Effector memory CD4-positive, alpha-beta T cell (primary cell): ENCODE data around the gene ADAM17.
"Not testable (repeated sequence)": the region's sequence is repeated elsewhere in the genome, so short reads cannot be mapped to it uniquely, and the experiment has no call there.

Source experiments
- DNase-seq, 3 donors: peaks; one replicate each; pipeline ENCODE4 v3.0.0-alpha.2; 2020
- H3K27ac ChIP-seq: 2 replicates; pipeline ENCODE4 v1.7.0; 2013; ENCODE audit warnings: mild to moderate bottlenecking, low read length, moderate library complexity; ENCODE audit not compliant: insufficient read depth, poor library complexity, severe bottlenecking
- H3K27me3 ChIP-seq: replicated peaks from 2 replicates; pipeline ENCODE4 v1.7.0; 2013; ENCODE audit warnings: mild to moderate bottlenecking, low read length; ENCODE audit not compliant: insufficient read depth, control insufficient read depth, poor library complexity, severe bottlenecking
- H3K36me3 ChIP-seq: 2 replicates; pipeline ENCODE4 v1.7.0; 2013; ENCODE audit warnings: mild to moderate bottlenecking, low read length, moderate library complexity; ENCODE audit not compliant: control insufficient read depth, insufficient read depth
- H3K4me1 ChIP-seq: 2 replicates; pipeline ENCODE4 v1.7.0; 2013; ENCODE audit warnings: low read length, mild to moderate bottlenecking; ENCODE audit not compliant: control insufficient read depth, insufficient read depth, poor library complexity, severe bottlenecking
- H3K4me3 ChIP-seq: 2 replicates; pipeline ENCODE4 v1.7.0; 2013; ENCODE audit warnings: low read length, low read depth, mild to moderate bottlenecking; ENCODE audit not compliant: insufficient read depth, poor library complexity, severe bottlenecking
- H3K9me3 ChIP-seq: 2 replicates; pipeline ENCODE4 v1.7.0; 2013; ENCODE audit warnings: mild to moderate bottlenecking, low read length, moderate library complexity; ENCODE audit not compliant: control insufficient read depth

ADAM17 gene

DNA sequence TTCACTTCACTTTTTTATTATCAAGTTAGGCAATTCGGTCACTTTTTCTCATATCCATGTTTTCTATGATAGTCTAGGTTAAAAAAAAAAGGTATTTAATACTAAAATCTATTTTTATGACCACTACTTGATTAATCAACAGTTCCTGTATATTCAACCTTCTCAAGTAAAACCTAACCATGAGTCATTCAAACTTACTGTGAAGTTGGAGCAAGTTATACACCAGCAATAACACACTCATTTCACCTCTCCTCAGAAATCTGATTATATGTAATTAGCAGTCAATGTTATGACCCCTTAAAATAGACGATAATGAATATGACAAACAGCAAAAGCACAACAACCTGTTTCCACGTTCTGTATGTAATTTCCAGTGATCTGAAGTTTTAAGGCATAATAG, 35.0 kb upstream of the ADAM17 start:
- peaks cover 23% of the 10 kb centered on the region for H3K36me3 ChIP-seq
- no peak for DNase-seq

GRCh38 chr2:9586465-9586864, 30.8 kb upstream of the ADAM17 start:
- peaks cover 31% of the 10 kb centered on the region for H3K36me3 ChIP-seq
- no peak for DNase-seq
- H3K27me3 ChIP-seq = no peaks in the 10 kb centered on the region
- no peaks in the 10 kb centered on the region for H3K9me3 ChIP-seq
- no peak overlapping the region for H3K4me3 ChIP-seq
- H3K27ac ChIP-seq = no peak overlapping the region
- no peaks in the 10 kb centered on the region for H3K4me1 ChIP-seq

More for the DNA sequence above, 35.0 kb upstream of the ADAM17 start:
- Histone ChIP-seq H3K27ac (no peak overlapping the region), H3K9me3 (no peaks in the 10 kb centered on the region), H3K27me3 (no peaks in the 10 kb centered on the region), H3K4me3 (no peak overlapping the region), H3K4me1 (peaks cover 6% of the 10 kb centered on the region)

DNA sequence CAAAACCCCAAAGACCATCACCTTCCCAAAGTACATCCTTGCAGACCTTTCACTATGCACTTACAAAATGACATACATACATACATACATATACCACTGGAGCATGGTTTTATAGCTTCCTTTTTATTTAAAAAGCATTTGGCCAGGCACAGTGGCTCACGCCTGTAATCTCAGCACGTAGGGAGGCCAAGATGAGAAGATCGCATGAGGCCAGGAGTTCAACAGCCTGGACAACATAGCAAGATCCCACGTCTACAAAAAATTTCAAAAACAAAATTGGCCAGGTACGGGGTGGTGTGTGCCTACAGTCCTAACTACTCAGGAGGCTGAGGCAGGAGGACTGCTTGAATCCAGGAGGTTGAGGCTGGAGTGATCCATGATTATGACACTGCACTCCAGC, 29.9 kb upstream of the ADAM17 start:
- Histone ChIP-seq H3K4me1 (no peaks in the 10 kb centered on the region), H3K4me3 (no peak overlapping the region), H3K27ac (no peak overlapping the region), H3K36me3 (peaks cover 28% of the 10 kb centered on the region), H3K9me3 (no peaks in the 10 kb centered on the region), H3K27me3 (no peaks in the 10 kb centered on the region)
- no peak for DNase-seq

- H3K9me3 ChIP-seq, H3K4me1 ChIP-seq, DNase-seq, H3K4me3 ChIP-seq, H3K27ac ChIP-seq, H3K27me3 ChIP-seq: not testable (repeated sequence)
- H3K36me3 ChIP-seq = peaks cover 25% of the 10 kb centered on the region
Observed at GRCh38 chr2:9584902-9585301, 29.3 kb upstream of the ADAM17 start.

GRCh38 chr2:9582624-9583023, 27.0 kb upstream of the ADAM17 start:
- Histone ChIP-seq H3K36me3 (peaks cover 13% of the 10 kb centered on the region), H3K4me1 (no peaks in the 10 kb centered on the region), H3K9me3 (no peaks in the 10 kb centered on the region), H3K4me3 (no peak overlapping the region), H3K27me3 (no peaks in the 10 kb centered on the region), H3K27ac (no peak overlapping the region)
- DNase-seq = no peak

- Histone ChIP-seq H3K9me3 (no peaks in the 10 kb centered on the region), H3K27me3 (no peaks in the 10 kb centered on the region), H3K27ac (no peak overlapping the region), H3K4me3 (no peak overlapping the region), H3K36me3 (peaks cover 1% of the 10 kb centered on the region), H3K4me1 (no peaks in the 10 kb centered on the region)
- DNase-seq = no peak
Observed at GRCh38 chr2:9578467-9579235, 23.0 kb upstream of the ADAM17 start.

GRCh38 chr2:9574331-9574730, 18.7 kb upstream of the ADAM17 start:
- Histone ChIP-seq H3K4me3 (no peak overlapping the region), H3K36me3 (no peaks in the 10 kb centered on the region), H3K27me3 (no peaks in the 10 kb centered on the region), H3K4me1 (no peaks in the 10 kb centered on the region), H3K9me3 (no peaks in the 10 kb centered on the region), H3K27ac (no peak overlapping the region)
- no peak for DNase-seq

GRCh38 chr2:9573840-9574239, 18.2 kb upstream of the ADAM17 start:
- H3K36me3 ChIP-seq = no peaks in the 10 kb centered on the region
- DNase-seq = no peak
- no peaks in the 10 kb centered on the region for H3K27me3 ChIP-seq
- H3K9me3 ChIP-seq = no peaks in the 10 kb centered on the region
- H3K4me1 ChIP-seq = no peaks in the 10 kb centered on the region
- H3K27ac ChIP-seq = no peak overlapping the region
- H3K4me3 ChIP-seq = no peak overlapping the region

DNA sequence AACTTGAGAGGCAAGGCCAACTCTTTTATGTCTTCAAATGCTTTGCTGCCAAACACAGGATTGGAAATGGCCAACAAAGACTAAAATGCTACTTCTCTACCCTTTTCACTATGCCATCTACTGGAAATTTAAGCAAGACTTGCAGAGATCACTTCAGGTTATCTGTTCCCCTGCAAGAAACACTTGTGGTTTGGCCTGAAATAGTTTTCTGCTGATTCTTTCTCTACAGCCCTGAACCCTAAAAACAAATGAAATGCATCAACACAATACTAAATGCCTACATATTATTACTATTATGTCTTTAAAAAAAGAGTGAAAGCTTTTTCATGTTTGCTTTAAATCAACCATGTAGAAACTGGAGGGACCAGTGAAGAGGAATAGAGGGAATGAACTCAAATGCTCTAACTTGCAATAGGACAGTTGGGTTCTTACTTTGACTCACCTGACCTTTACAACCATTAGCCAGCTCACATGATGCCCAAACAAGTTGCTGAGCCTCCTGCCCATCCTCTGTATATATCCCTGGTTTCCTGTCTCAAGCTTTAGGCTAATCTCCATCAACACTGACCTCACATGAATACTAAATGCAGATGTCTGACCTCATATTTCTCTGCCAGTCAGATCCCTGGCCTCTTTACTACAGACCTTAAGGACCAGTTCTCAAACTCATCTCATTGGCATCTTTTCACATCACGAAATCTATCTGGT, 17.5 kb upstream of the ADAM17 start:
- H3K9me3 ChIP-seq = no peaks in the 10 kb centered on the region
- H3K36me3 ChIP-seq = no peaks in the 10 kb centered on the region
- no peaks in the 10 kb centered on the region for H3K27me3 ChIP-seq
- no peak overlapping the region for H3K27ac ChIP-seq
- DNase-seq = no peak
- no peaks in the 10 kb centered on the region for H3K4me1 ChIP-seq
- no peak overlapping the region for H3K4me3 ChIP-seq
